HG03378 (cell line): ENCODE measurements around the gene SMARCD3.

Experiments
- ATAC-seq: cut with Tn5 transposase; IDR thresholded peaks from one replicate; pipeline ENCODE4 v1.9.1; 2021; ENCODE audit warnings: mild to moderate bottlenecking, moderate library complexity; ENCODE audit not compliant: unreplicated experiment

Gene SMARCD3

DNA sequence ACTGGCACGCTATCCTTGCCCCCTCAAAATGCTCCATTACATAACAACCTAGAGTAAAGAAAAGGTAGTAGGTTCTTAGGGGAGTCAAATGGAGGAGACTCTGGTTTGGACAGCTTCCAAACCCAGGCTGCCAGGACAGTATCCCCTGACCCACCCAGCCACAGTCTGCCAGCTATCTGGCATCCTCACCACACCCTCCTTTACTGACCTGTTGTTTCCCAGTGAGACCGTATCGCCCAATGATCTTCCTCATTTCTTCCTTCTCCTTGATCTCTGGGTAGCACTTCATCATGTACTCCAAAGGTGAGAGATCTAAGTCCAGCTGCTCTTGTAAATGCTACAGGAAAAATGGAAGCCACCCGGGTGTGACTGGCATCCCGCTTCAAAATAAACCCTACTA, 33.1 kb downstream of the SMARCD3 start:
- no peak for ATAC-seq

- ATAC-seq = no peak
These were observed 34.7 kb downstream of the SMARCD3 start for GRCh38 chr7:151213826-151214225.

DNA sequence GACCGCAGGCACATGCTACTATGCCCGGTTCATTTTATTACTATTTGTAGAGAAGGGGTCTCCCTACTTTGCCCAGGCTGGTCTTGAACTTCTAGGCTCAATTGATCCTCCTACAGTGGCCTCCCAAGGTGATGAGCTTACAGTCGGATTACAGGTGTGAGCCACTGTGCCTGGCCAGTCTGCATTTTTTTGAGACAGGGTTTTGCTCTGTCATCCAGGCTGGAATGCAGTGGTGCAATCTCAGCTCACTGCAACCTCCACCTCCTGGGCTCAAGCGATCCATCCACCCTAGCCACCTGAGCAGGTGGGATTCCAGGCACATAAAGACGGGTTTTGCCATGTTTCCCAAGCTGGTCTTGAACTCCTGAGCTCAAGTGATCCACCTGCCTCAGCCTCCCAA, 35.9 kb downstream of the SMARCD3 start:
- ATAC-seq = no peak

- no peak for ATAC-seq
These were observed 37.2 kb downstream of the SMARCD3 start for GRCh38 chr7:151211155-151211772.

DNA sequence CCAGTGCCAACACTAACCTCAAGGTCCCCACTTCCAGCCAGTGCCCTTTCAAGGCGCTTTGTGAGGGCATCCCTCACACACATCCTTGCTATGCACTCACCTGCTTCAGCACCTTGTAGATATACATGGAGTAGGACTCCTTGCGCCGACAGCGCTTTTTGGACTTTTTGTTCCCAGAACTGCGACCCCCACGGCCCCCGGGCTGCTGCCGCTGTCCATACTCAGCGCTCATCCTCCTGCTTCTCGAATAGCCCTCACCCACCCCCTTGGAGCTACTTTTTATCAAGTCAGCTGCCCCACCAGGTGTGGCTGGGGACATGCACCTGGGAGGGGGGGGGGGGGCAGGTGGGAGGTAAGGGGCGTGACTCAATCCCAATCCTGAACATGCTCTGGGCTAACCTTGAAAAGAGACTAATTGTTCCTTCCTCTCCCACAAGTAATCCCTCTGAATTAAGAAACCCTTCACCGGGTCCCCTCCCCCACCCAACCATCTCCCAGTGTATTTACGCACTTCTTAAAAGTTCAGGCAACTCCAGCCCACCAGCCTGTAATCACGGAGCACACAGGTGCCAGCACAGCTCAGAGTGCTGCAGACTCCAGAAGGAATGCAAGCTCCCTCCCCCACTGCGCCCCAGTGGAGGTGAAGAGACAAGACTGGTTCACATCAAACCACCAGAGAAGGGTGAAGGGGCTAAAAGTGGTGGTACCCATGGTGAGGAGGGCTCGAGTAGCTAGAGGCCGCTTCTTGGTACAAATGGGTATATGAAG, 38.2 kb downstream of the SMARCD3 start, which contains the start of gene H2BK1:
TSS of gene H2BK1 (minus strand) at position 402 of the 768 bp plus-strand sequence. CDS start at position 232, 170 bp downstream.
- no peak for ATAC-seq

DNA sequence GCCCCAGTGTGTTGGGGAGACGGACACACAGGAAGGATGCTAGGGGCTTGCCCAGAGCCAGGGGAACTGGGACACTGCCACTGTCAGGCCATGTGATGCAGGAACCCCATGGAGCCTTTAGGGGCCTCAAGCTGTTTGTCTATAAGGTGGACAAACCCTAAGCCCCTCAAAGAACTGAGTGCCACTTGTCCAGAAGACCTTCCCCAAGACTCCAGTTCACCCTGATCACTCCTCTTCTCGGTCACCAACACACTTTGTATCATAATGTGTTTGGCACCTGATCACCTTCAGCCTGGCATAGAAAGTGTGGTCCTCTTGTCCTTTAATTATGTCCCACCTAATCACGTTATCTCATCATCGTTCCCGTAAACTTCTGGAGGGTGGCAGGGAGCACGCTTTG, 38.9 kb downstream of the SMARCD3 start:
- no peak for ATAC-seq

GRCh38 chr7:151208253-151208862, 40.1 kb downstream of the SMARCD3 start:
- ATAC-seq = no peak

GRCh38 chr7:151207804-151208203, 40.7 kb downstream of the SMARCD3 start:
- no peak for ATAC-seq

GRCh38 chr7:151207315-151207714, 41.2 kb downstream of the SMARCD3 start:
- no peak for ATAC-seq

GRCh38 chr7:151206914-151207313, 41.6 kb downstream of the SMARCD3 start:
- no peak for ATAC-seq

- ATAC-seq = no peak
These were observed 42.8 kb downstream of the SMARCD3 start for GRCh38 chr7:151205730-151206129.

GRCh38 chr7:151204383-151205032, 44.0 kb downstream of the SMARCD3 start:
- no peak for ATAC-seq

- ATAC-seq = no peak
These were observed 45.7 kb downstream of the SMARCD3 start for GRCh38 chr7:151202836-151203235.

GRCh38 chr7:151201751-151202150, 46.7 kb downstream of the SMARCD3 start:
- no peak for ATAC-seq

- no peak for ATAC-seq
These were observed 47.1 kb downstream of the SMARCD3 start for GRCh38 chr7:151201344-151201743.

DNA sequence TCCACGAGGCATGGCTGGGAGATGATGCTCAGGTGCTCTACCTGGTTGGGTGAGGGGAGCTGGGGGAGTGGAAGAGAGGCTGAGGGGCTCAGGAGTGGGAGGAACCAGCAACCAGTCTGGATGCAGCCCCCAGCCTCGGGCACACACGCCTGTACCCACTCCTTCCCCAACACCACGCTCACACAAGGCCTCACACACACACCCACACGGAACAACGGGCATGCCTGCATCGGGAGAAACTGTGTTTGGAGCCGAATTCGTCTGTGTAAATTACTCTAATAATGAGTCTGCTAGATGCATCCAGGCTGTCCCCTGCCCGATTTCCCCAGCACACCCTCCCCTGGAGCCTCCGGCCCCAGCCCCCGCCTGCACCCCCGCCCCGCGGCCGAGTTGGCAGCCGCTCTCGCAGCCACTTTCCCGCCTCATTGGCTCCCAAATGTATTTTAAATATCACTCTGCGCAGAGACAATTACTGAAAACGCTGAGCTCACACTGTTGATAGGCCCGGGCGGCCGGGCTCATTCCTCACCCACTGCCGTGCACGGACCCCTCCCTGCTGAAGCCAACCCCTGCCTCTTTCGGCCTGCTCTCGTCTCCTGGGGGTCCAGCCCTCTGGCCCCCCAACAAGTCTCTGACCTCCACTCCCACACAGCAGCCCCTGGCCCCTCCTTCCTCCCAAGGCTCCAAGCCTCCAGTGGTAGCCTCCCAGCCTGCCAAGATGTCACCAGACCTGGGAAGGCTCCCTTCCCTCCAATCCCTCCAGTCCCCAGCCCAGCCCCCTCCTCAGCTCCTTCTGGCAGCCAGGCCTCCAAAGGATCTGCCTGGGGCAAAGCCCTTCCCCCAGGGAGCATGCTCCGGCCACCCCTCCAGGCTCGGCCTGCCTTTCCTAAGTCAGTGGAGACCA, 49.3 kb downstream of the SMARCD3 start:
- no peak for ATAC-seq

DNA sequence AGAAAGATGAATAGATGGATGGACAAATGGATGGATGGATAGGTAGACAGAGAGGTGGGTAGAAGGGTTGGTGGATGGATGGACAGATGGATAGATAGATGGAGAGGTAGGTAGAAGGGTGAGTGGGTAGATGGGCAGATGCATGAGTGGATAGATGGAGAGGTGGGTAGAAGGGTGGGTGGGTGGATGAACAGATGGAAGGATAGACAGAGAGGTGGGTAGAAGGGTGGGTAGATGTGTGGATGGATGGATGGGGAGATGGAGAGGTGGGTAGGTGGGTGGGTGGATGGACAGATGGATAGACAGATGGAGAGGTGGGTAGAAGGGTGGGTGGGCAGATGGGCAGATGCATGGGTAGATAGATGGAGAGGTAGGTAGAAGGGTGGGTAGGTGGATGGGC, 50.6 kb downstream of the SMARCD3 start:
- ATAC-seq = no peak

- ATAC-seq = no peak
These were observed 52.7 kb downstream of the SMARCD3 start for GRCh38 chr7:151195616-151196450.

GRCh38 chr7:151194188-151194587, 54.3 kb downstream of the SMARCD3 start:
- no peak for ATAC-seq
